ENCODE data around the gene RRP1. TPM values are rescaled to one million over a fixed set of nuclear protein-coding genes. Genes with fewer than 3 reads are reported as not detected.

RRP1 gene
- total and polyA plus RNA-seq, 10 of the 15 experiments (the other 5 are each of a cell fraction or from before 2014, with no cell fraction given): 0.34 to 70.8 (median 35.1) TPM

DNA sequence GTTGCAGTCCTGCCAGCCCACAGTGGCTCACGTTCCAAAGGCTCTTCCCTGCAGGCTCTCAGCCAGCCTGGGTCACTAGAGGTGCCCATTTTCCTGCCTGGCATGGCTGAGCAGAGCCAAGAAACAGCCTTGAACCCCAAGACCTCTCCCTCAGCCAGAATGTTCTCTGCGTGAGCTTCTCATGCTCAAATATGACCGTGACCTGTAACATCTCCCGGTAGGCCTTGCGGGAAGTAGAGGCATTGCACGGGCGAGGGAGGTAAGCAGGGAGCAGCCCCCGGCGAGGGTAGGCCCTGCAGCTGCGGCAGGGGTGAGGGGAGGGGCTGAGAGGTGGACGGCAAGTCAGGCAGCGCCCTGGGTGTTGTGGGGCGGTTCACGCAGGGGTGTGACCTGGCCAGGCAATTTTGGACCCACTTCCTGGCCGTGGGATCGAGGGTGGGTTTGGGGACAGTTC is 20.0 kb downstream of the RRP1 start:
- RAD21 ChIA-PET (ENCODE audit: unreplicated experiment): interaction anchor here (1.2 to 3.6 kb wide), 2 partner anchors 129 to 130 kb away, joined by 4 to 21 read pairs; no protein-coding TSS in a partner anchor
- intact Hi-C loops (cut with micrococcal nuclease; ENCODE audit: unreplicated experiment): no loop called here
- Histone ChIP-seq H3K79me2 (ENCODE audit: control insufficient read depth, insufficient read depth, low read length) (peaks cover 7% of the 10 kb centered on the region), H3K9ac (ENCODE audit: control insufficient read depth, insufficient read depth, low read length) (0 out of 2 replicates have a peak overlapping the region, but pooled peaks have one; percentile 16), H3K27me3 (replicated peaks in 1 of 2; ENCODE audit: control insufficient read depth in 2 of 2, insufficient read depth in 2 of 2, low read length in 1 of 2) (no peaks in the 10 kb centered on the region), H3K4me3 (no peak overlapping the region), H3K27ac (ENCODE audit: control insufficient read depth, insufficient read depth) (no peak overlapping the region; the same call in 1 of the 2 replicates), H3K4me2 (ENCODE audit: control insufficient read depth, insufficient read depth) (no peak overlapping the region), H4K20me1 (ENCODE audit: control insufficient read depth, insufficient read depth) (no peaks in the 10 kb centered on the region), H3K4me1 (ENCODE audit: control insufficient read depth, insufficient read depth, low read length) (peaks cover 54% of the 10 kb centered on the region), H2AFZ (ENCODE audit: control insufficient read depth, low read depth, low read length) (no peak overlapping the region), H3K9me3 (replicated peaks; ENCODE audit: control insufficient read depth, insufficient read depth, low read length) (no peaks in the 10 kb centered on the region), H3K36me3 (ENCODE audit: control insufficient read depth in 2 of 2, insufficient read depth in 2 of 2, low read length in 1 of 2) (peaks cover 0 to 5% of the 10 kb centered on the region in 2 experiments; a peak in 2 of 4 replicates)
- SMC1A ChIA-PET (ENCODE audit: uncharacterized antibody, unreplicated experiment): interaction anchor here (1.0 to 3.3 kb wide), 2 partner anchors 88 to 166 kb away, joined by 4 to 16 read pairs; no protein-coding TSS in a partner anchor
- no peak for FAIRE-seq
- CTCF ChIA-PET: interaction anchor here (0.5 to 4.5 kb wide), 5 partner anchors 58 to 166 kb away, joined by 3 to 39 read pairs (median 4); no protein-coding TSS in a partner anchor
- no peak for DNase-seq (ENCODE audit: low read depth, low spot score)
- no peak for TF ChIP-seq CHD2 (IDR thresholded peaks at IDR 0.05; ENCODE audit: borderline replicate concordance, low read depth, low read length)
- TF ChIP-seq STAT3 (IDR thresholded peaks at IDR 0.05; ENCODE audit: low read depth, low read length): no peak
- TF ChIP-seq RCOR1 (conservative IDR thresholded peaks at IDR 0.05; ENCODE audit: low read depth, low read length): no peak
- TF ChIP-seq, protein P1, sequence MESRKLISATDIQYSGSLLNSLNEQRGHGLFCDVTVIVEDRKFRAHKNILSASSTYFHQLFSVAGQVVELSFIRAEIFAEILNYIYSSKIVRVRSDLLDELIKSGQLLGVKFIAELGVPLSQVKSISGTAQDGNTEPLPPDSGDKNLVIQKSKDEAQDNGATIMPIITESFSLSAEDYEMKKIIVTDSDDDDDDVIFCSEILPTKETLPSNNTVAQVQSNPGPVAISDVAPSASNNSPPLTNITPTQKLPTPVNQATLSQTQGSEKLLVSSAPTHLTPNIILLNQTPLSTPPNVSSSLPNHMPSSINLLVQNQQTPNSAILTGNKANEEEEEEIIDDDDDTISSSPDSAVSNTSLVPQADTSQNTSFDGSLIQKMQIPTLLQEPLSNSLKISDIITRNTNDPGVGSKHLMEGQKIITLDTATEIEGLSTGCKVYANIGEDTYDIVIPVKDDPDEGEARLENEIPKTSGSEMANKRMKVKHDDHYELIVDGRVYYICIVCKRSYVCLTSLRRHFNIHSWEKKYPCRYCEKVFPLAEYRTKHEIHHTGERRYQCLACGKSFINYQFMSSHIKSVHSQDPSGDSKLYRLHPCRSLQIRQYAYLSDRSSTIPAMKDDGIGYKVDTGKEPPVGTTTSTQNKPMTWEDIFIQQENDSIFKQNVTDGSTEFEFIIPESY (IDR thresholded peaks at IDR 0.05): no peak
- TF ChIP-seq POLR2AphosphoS5 (IDR thresholded peaks at IDR 0.05; ENCODE audit: low read length): no peak; the same call in 1 of the 2 replicates
- TF ChIP-seq MTA2 (IDR thresholded peaks at IDR 0.05; ENCODE audit: low read depth): no peak
- no peak for TF ChIP-seq EP300 (IDR thresholded peaks at IDR 0.05; ENCODE audit: borderline replicate concordance in 1 of 2, control insufficient read depth in 1 of 2, low read depth in 2 of 2, low read length in 2 of 2)
- no peak for TF ChIP-seq NR2F1 (conservative IDR thresholded peaks at IDR 0.05)
- TF ChIP-seq PAX5 (IDR thresholded peaks at IDR 0.05; ENCODE audit: borderline replicate concordance, low read depth, low read length): no peak
- no peak for TF ChIP-seq PAX8 (IDR thresholded peaks at IDR 0.05)
- no peak for TF ChIP-seq EED (IDR thresholded peaks at IDR 0.05; ENCODE audit: low read depth)
- TF ChIP-seq, protein P2, sequence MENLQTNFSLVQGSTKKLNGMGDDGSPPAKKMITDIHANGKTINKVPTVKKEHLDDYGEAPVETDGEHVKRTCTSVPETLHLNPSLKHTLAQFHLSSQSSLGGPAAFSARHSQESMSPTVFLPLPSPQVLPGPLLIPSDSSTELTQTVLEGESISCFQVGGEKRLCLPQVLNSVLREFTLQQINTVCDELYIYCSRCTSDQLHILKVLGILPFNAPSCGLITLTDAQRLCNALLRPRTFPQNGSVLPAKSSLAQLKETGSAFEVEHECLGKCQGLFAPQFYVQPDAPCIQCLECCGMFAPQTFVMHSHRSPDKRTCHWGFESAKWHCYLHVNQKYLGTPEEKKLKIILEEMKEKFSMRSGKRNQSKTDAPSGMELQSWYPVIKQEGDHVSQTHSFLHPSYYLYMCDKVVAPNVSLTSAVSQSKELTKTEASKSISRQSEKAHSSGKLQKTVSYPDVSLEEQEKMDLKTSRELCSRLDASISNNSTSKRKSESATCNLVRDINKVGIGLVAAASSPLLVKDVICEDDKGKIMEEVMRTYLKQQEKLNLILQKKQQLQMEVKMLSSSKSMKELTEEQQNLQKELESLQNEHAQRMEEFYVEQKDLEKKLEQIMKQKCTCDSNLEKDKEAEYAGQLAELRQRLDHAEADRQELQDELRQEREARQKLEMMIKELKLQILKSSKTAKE (IDR thresholded peaks at IDR 0.05; ENCODE audit: low read depth, poor library complexity, severe bottlenecking): no peak
- no peak for TF ChIP-seq KLF5 (IDR thresholded peaks at IDR 0.05; ENCODE audit: partially characterized antibody)
- TF ChIP-seq, protein P3, sequence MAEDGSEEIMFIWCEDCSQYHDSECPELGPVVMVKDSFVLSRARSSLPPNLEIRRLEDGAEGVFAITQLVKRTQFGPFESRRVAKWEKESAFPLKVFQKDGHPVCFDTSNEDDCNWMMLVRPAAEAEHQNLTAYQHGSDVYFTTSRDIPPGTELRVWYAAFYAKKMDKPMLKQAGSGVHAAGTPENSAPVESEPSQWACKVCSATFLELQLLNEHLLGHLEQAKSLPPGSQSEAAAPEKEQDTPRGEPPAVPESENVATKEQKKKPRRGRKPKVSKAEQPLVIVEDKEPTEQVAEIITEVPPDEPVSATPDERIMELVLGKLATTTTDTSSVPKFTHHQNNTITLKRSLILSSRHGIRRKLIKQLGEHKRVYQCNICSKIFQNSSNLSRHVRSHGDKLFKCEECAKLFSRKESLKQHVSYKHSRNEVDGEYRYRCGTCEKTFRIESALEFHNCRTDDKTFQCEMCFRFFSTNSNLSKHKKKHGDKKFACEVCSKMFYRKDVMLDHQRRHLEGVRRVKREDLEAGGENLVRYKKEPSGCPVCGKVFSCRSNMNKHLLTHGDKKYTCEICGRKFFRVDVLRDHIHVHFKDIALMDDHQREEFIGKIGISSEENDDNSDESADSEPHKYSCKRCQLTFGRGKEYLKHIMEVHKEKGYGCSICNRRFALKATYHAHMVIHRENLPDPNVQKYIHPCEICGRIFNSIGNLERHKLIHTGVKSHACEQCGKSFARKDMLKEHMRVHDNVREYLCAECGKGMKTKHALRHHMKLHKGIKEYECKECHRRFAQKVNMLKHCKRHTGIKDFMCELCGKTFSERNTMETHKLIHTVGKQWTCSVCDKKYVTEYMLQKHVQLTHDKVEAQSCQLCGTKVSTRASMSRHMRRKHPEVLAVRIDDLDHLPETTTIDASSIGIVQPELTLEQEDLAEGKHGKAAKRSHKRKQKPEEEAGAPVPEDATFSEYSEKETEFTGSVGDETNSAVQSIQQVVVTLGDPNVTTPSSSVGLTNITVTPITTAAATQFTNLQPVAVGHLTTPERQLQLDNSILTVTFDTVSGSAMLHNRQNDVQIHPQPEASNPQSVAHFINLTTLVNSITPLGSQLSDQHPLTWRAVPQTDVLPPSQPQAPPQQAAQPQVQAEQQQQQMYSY (CRISPR knock-in tag; IDR thresholded peaks at IDR 0.05): no peak
- no peak for TF ChIP-seq HCFC1 (IDR thresholded peaks at IDR 0.05; ENCODE audit: low read length)
- no peak for TF ChIP-seq CBFB (IDR thresholded peaks at IDR 0.05; ENCODE audit: low read depth)
- no TSS peak for BruUV-seq (replicated peaks)
- in situ Hi-C loops (cut with MboI): loop anchor here (5.0 kb wide), 2 partner anchors 113 to 168 kb away; no protein-coding TSS in a partner anchor
- no peak for ATAC-seq
- WGBS (ENCODE audit: insufficient coverage, insufficient replicate concordance, low lambda C conversion rate, missing lambda C conversion rate): 85% methylated on average over 10 of the region's 16 CpGs
- POLR2A ChIA-PET: no interaction called here

Measured in GM12878 (cell line).